ENCODE results near the gene HMCES. TPM values are rescaled to one million over a fixed set of nuclear protein-coding genes. Genes with fewer than 3 reads are reported as not detected.

The HMCES gene
- polyA plus RNA-seq, 3 donors: 11.9 to 23.0 (median 18.0) TPM

- H3K36me3 Mint-ChIP-seq: peaks cover 91 to 99% of the 10 kb centered on the region in 2 donors
- no peak overlapping the region for H3K4me3 Mint-ChIP-seq
These were observed 7.0 kb upstream of the HMCES start for GRCh38 chr3:129271674-129272073.

GRCh38 chr3:129276385-129276784 lies 2.3 kb upstream of the HMCES start:
- Mint-ChIP-seq H3K4me1 (peaks cover 19% of the 10 kb centered on the region), H3K27ac (no peak overlapping the region)

More at GRCh38 chr3:129271674-129272073, 7.0 kb upstream of the HMCES start:
- peaks cover 28% of the 10 kb centered on the region for H4K20me1 ChIP-seq (ENCODE audit: insufficient read depth, low read length)
- no peak overlapping the region for H3K4me3 ChIP-seq (replicated peaks in 1 of 3; ENCODE audit: low read depth in 2 of 3, low read length in 3 of 3)
- Mint-ChIP-seq H3K4me1 (no peaks in the 10 kb centered on the region), H3K9me3 (peaks cover 0 to 1% (median 0%) of the 10 kb centered on the region in 7 donors), H3K27ac (peak overlapping the region in 1 of 7 donors; percentile 6), H3K27me3 (ENCODE audit: low read depth in 3 of 3) (no peaks in the 10 kb centered on the region)
- no peak overlapping the region for H2AFZ ChIP-seq (ENCODE audit: insufficient read depth, low read depth, low read length, poor library complexity, severe bottlenecking)
- H3K36me3 ChIP-seq (replicated peaks in 1 of 2; ENCODE audit: control insufficient read depth in 1 of 2, insufficient read depth in 2 of 2, low read length in 2 of 2): peaks cover 98 to 100% of the 10 kb centered on the region in 2 donors
- H3K27ac ChIP-seq (ENCODE audit: low read depth in 1 of 2, low read length in 2 of 2): no peak overlapping the region
- H3K4me1 ChIP-seq (ENCODE audit: control insufficient read depth in 1 of 2, insufficient read depth in 2 of 2, low read length in 2 of 2): no peaks in the 10 kb centered on the region
- intact Hi-C loops (cut with micrococcal nuclease): no loop called here
- no peaks in the 10 kb centered on the region for H3K9me3 ChIP-seq (replicated peaks in 1 of 2; ENCODE audit: control insufficient read depth in 1 of 2, insufficient read depth in 1 of 2, low read length in 2 of 2)
- no peaks in the 10 kb centered on the region for H3K27me3 ChIP-seq (ENCODE audit: control insufficient read depth in 2 of 2, insufficient read depth in 2 of 2, low read length in 2 of 2)
- H3K4me2 ChIP-seq (replicated peaks; ENCODE audit: extremely low read depth, low read length, poor library complexity, severe bottlenecking): no peak overlapping the region
- WGBS (ENCODE audit: insufficient coverage): 98% methylated on average over 7 of the region's 11 CpGs
- no peaks in the 10 kb centered on the region for H3K79me2 ChIP-seq (ENCODE audit: insufficient read depth, low read length)
- H3K9ac ChIP-seq (ENCODE audit: insufficient read depth, low read length, poor library complexity, severe bottlenecking): no peak overlapping the region
- no peak for TF ChIP-seq CTCF (IDR thresholded peaks at IDR 0.05)
- DNase-seq: no peak

More at GRCh38 chr3:129276385-129276784, 2.3 kb upstream of the HMCES start:
- intact Hi-C loops (cut with micrococcal nuclease): loop anchor here in 1 of 2 donors (5.0 kb wide), 1 partner anchor 36 kb away; no protein-coding TSS in a partner anchor
- H3K27me3 Mint-ChIP-seq (ENCODE audit: low read depth in 3 of 3): peaks cover 4 to 8% (median 5%) of the 10 kb centered on the region in 3 donors
- no peak overlapping the region for H3K4me3 Mint-ChIP-seq
- peaks cover 0 to 6% of the 10 kb centered on the region in 2 donors for H3K27me3 ChIP-seq (ENCODE audit: control insufficient read depth in 2 of 2, insufficient read depth in 2 of 2, low read length in 2 of 2)
- no peaks in the 10 kb centered on the region for H3K9me3 ChIP-seq (replicated peaks in 1 of 2; ENCODE audit: control insufficient read depth in 1 of 2, insufficient read depth in 1 of 2, low read length in 2 of 2)
- no peak overlapping the region for H3K27ac ChIP-seq (ENCODE audit: low read depth in 1 of 2, low read length in 2 of 2)
- H3K79me2 ChIP-seq (ENCODE audit: insufficient read depth, low read length): no peaks in the 10 kb centered on the region
- H3K4me2 ChIP-seq (replicated peaks; ENCODE audit: extremely low read depth, low read length, poor library complexity, severe bottlenecking): no peak overlapping the region
- H2AFZ ChIP-seq (ENCODE audit: insufficient read depth, low read depth, low read length, poor library complexity, severe bottlenecking): no peak overlapping the region
- H3K9me3 Mint-ChIP-seq: peaks cover 0 to 1% (median 0%) of the 10 kb centered on the region in 7 donors
- H3K4me1 ChIP-seq (ENCODE audit: control insufficient read depth in 1 of 2, insufficient read depth in 2 of 2, low read length in 2 of 2): peaks cover 17 to 28% of the 10 kb centered on the region in 2 donors
- H4K20me1 ChIP-seq (ENCODE audit: insufficient read depth, low read length): peaks cover 9% of the 10 kb centered on the region
- H3K9ac ChIP-seq (ENCODE audit: insufficient read depth, low read length, poor library complexity, severe bottlenecking): no peak overlapping the region
- H3K36me3 ChIP-seq (replicated peaks in 1 of 2; ENCODE audit: control insufficient read depth in 1 of 2, insufficient read depth in 2 of 2, low read length in 2 of 2): peaks cover 55 to 66% of the 10 kb centered on the region in 2 donors
- peaks cover 63 to 67% of the 10 kb centered on the region in 2 donors for H3K36me3 Mint-ChIP-seq
- DNase-seq: no peak
- TF ChIP-seq CTCF (IDR thresholded peaks at IDR 0.05): no peak
- no peak overlapping the region for H3K4me3 ChIP-seq (replicated peaks in 1 of 3; ENCODE audit: low read depth in 2 of 3, low read length in 3 of 3)
- no CpG with 5 or more reads among the region's 2 CpGs for WGBS (ENCODE audit: insufficient coverage)

Measured in CD14-positive monocyte (primary cell).